Amygdala (tissue), 56 donors: Measurements from ENCODE around the gene SLC11A2.
"Not testable (repeated sequence)": the region's sequence is repeated elsewhere in the genome, so short reads cannot be mapped to it uniquely, and the experiment has no call there.

Experiments used
- DNase-seq, 56 donors: peaks; one replicate each; lab custom pipeline; 2025; lab: John Stamatoyannopoulos, UW

SLC11A2 gene

GRCh38 chr12:51028126-51028812, 2.1 kb upstream of the SLC11A2 start:
- peak in 11 of 56 donors; percentile 11 to 51 (median 27) for DNase-seq

GRCh38 chr12:51027342-51027835, 1.2 kb upstream of the SLC11A2 start:
- DNase-seq, result no peak

- peak in 5 of 56 donors; percentile 17 to 55 (median 44) for DNase-seq
These were observed 797 bp downstream of the SLC11A2 start for GRCh38 chr12:51025338-51025835.

GRCh38 chr12:51023625-51024382, 2.4 kb downstream of the SLC11A2 start:
- DNase-seq, result no peak

- peak in 1 of 56 donors; percentile 3 for DNase-seq
These were observed 4.5 kb downstream of the SLC11A2 start for GRCh38 chr12:51021694-51022093.

- DNase-seq, result peak in 9 of 56 donors; percentile 8 to 63 (median 27)
These were observed 5.6 kb downstream of the SLC11A2 start for GRCh38 chr12:51020448-51021182.

GRCh38 chr12:51019927-51020326, 6.3 kb downstream of the SLC11A2 start:
- DNase-seq, result no peak

GRCh38 chr12:51018956-51019355, 7.2 kb downstream of the SLC11A2 start:
- no peak for DNase-seq

- no peak for DNase-seq
These were observed 8.7 kb downstream of the SLC11A2 start for GRCh38 chr12:51017452-51017851.

- not testable (repeated sequence) for DNase-seq
These were observed 11.7 kb downstream of the SLC11A2 start for GRCh38 chr12:51014467-51014866.

- no peak for DNase-seq
These were observed 12.7 kb downstream of the SLC11A2 start for GRCh38 chr12:51013441-51013840.

GRCh38 chr12:51012570-51013236, 13.5 kb downstream of the SLC11A2 start:
- DNase-seq, result no peak

- DNase-seq, result peak in 1 of 56 donors; percentile 26
These were observed 14.2 kb downstream of the SLC11A2 start for GRCh38 chr12:51011955-51012354.

- peak in 54 of 56 donors; percentile 24 to 92 (median 76) for DNase-seq
These were observed 17.1 kb downstream of the SLC11A2 start for GRCh38 chr12:51009056-51009440.

- DNase-seq, result no peak
These were observed 17.7 kb downstream of the SLC11A2 start for GRCh38 chr12:51008329-51009055.

- DNase-seq, result no peak
These were observed 20.5 kb downstream of the SLC11A2 start for GRCh38 chr12:51005671-51006070.

GRCh38 chr12:51005030-51005429, 21.2 kb downstream of the SLC11A2 start:
- DNase-seq, result no peak

- peak in 2 of 56 donors; percentile 9 to 13 for DNase-seq
These were observed 21.7 kb downstream of the SLC11A2 start for GRCh38 chr12:51004504-51004903.

- no peak for DNase-seq
These were observed 24.4 kb downstream of the SLC11A2 start for GRCh38 chr12:51001799-51002198.

- DNase-seq, result no peak
These were observed 25.9 kb downstream of the SLC11A2 start for GRCh38 chr12:51000245-51000644.
